Ovary (tissue), 9 donors: ENCODE data around the gene PSMA1. TPM values are rescaled to one million over a fixed set of nuclear protein-coding genes. Genes with fewer than 3 reads are reported as not detected.
A peak's percentile ranks its signal among the peaks of the same experiment; 100 is the strongest.

Experiments
- DNase-seq, 5 donors: peaks; one replicate each; pipeline ENCODE4 v3.0.0-alpha.2; 2019 to 2020
- H3K27ac ChIP-seq, 2 donors: fragments of 200-600 bp; one replicate each; pipeline versions ENCODE4 v1.5.1 to v1.8.0; 2019 to 2022
- H3K27me3 ChIP-seq: fragments of 200-600 bp; one replicate; pipeline ENCODE4 v1.8.0; 2022
- H3K36me3 ChIP-seq: fragments of 200-600 bp; sonication (generic); one replicate; pipeline ENCODE4 v1.5.1; 2019
- H3K4me1 ChIP-seq: one replicate; pipeline ENCODE4 v1.8.1; 2013; ENCODE audit warnings: mild to moderate bottlenecking, moderate library complexity; ENCODE audit not compliant: insufficient read depth
- H3K4me3 ChIP-seq: fragments of 200-600 bp; sonication (generic); one replicate; pipeline ENCODE4 v1.5.1; 2017
- H3K9me3 ChIP-seq, 2 donors: fragments of 200-600 bp in 1 of 2; sonication (generic) in 1 of 2; one replicate each; pipeline versions ENCODE4 v1.5.1 to v1.8.1; 2013 to 2019; ENCODE audit warnings: mild to moderate bottlenecking in 1 of 2, moderate library complexity in 1 of 2
- EP300 ChIP-seq: sonication (generic); formaldehyde crosslinking; IDR thresholded peaks from one replicate; pipeline ENCODE4 v1.6.1; 2017; ENCODE audit warnings: antibody characterized with exemption
- POLR2A ChIP-seq: fragments of 450-650 bp; IDR thresholded peaks from one replicate; pipeline ENCODE4 v1.6.1; 2017; ENCODE audit warnings: antibody characterized with exemption, mild to moderate bottlenecking, moderate library complexity
- WGBS, 3 donors: extraction: QIAGEN DNeasy Blood & Tissue Kit in 1 of 3; methylation state at CpG; one replicate each; pipeline versions ENCODE4 v1.1.5 to v1.1.7; 2013 to 2017; 5-methylcytosine and 5-hydroxymethylcytosine counted together
- intact Hi-C, 4 donors: fragments of 100-400 bp; cut with DNase I; formaldehyde crosslinking; loops; one replicate each; pipeline versions ENCODE4 v1.11.0 to v1.15.1; 2022 to 2023
- polyA plus RNA-seq, 2 donors: library from polyadenylated mRNA; stranded (reverse); fragments of 200-250 nt in 1 of 2; fragments of 350-450 nt in 1 of 2; fragmentation: Illumina TruSeq in 1 of 2; extraction: RNeasy Lipid Tissue Mini Kit (QIAGEN cat#74804) in 1 of 2; gene quantifications; one replicate each; pipeline ENCODE4 v1.2.3, GENCODE V29; 2013 to 2014
- total RNA-seq, 7 donors: library from RNA; depleted of rRNA in 2 of 7; stranded (reverse); fragments of >200 nt in 2 of 7; fragmentation: NEBNext Ultra II Directional in 3 of 7; extraction: Animal tissue kit (Norgen Biotek cat#: 25700) in 3 of 7; gene quantifications; one replicate each; pipeline versions ENCODE4 v1.1.0 to v1.2.4, GENCODE V29; 2016 to 2023
- TF ChIP-seq, protein P1 (sequence below), 3 donors: fragments of 450-650 bp in 2 of 3; fragments of 200-600 bp in 1 of 3; IDR thresholded peaks; one replicate each; pipeline versions ENCODE4 v1.5.1 to v1.8.0; 2016 to 2022; ENCODE audit warnings: antibody characterized with exemption in 3 of 3, mild to moderate bottlenecking in 1 of 3
- donor health status: DM: no; HTN: no; CAD: no; lungs with moderate emphysema.
- donor health status: DM: no; HTN: no; CAD: no.
- donor health status: Bipolar disorder and iron deficiency.
- donor health status: DM: yes; HTN: yes; CAD: no.
- donor health status: DM: no; HTN: no; CAD: no.
- donor health status: DM: yes; HTN: yes; CAD: no.

Gene PSMA1
- total and polyA plus RNA-seq, 9 donors: 67.1 to 134 (median 96.3) TPM

GRCh38 chr11:14500181-14500651 lies 20.0 kb downstream of the PSMA1 start:
- Histone ChIP-seq H3K27ac (peak overlapping the region; percentile 2 to 71), H3K9me3 (no peaks in the 10 kb centered on the region), H3K36me3 (no peaks in the 10 kb centered on the region), H3K4me3 (peak overlapping the region; percentile 76), H3K4me1 (no peaks in the 10 kb centered on the region), H3K27me3 (no peaks in the 10 kb centered on the region)
- DNase-seq: peak; percentile 23 to 55 (median 37)
- 0 to 1% (median 0%) methylated on average over 6 of the region's 6 CpGs for WGBS, 3 donors
- TF ChIP-seq, protein P1, sequence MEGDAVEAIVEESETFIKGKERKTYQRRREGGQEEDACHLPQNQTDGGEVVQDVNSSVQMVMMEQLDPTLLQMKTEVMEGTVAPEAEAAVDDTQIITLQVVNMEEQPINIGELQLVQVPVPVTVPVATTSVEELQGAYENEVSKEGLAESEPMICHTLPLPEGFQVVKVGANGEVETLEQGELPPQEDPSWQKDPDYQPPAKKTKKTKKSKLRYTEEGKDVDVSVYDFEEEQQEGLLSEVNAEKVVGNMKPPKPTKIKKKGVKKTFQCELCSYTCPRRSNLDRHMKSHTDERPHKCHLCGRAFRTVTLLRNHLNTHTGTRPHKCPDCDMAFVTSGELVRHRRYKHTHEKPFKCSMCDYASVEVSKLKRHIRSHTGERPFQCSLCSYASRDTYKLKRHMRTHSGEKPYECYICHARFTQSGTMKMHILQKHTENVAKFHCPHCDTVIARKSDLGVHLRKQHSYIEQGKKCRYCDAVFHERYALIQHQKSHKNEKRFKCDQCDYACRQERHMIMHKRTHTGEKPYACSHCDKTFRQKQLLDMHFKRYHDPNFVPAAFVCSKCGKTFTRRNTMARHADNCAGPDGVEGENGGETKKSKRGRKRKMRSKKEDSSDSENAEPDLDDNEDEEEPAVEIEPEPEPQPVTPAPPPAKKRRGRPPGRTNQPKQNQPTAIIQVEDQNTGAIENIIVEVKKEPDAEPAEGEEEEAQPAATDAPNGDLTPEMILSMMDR (IDR thresholded peaks at IDR 0.05): no peak
- TF ChIP-seq POLR2A (no peak), EP300 (no peak)
- intact Hi-C loops: no loop called here

DNA sequence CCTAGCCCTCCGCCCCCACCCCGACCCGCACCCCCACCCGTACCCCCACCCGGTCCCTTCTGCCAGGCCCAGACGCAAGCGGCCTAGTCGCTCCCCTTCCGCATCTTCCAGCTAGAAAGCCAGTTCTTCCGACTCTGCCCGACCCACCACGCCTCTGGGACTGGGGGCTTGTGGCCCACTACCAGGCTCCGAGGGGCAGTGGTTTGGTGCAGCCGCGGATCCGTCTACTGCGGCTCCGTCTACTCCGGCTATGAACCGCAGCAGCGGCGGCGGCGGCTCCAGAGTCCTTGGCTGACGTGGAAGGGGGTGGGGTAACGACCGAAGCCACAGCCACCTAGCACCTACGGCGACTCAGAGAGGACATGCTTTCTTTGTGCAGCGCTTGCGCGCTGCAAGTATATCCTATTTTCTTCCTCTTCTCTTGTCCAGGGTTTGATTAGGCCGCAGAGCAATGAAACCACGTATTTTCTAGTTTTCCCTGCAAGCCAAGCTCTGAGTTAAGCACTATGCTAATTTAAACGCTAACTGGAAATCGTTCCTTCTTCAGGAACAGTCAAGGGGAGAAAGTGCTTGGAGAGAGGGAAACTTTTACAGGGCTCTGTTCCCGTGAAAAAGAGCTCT lies 20.5 kb downstream of the PSMA1 start, which contains the start of gene COPB1:
TSS of gene COPB1 (minus strand) at position 252 of the 621 bp plus-strand sequence. CDS start 883 bp downstream, outside the sequence.
- H3K4me3 ChIP-seq: peak within 1 kb of the TSS; percentile 76
- no peaks in the 10 kb centered on the region for H3K27me3 ChIP-seq
- no peaks in the 10 kb centered on the region for H3K36me3 ChIP-seq
- intact Hi-C loops: no loop called here
- peak within 1 kb of the TSS; percentile 43 to 71 for H3K27ac ChIP-seq
- H3K4me1 ChIP-seq: no peaks in the 10 kb centered on the region
- H3K9me3 ChIP-seq: no peaks in the 10 kb centered on the region
- 1% methylated on average over 34 to 36 of the region's 37 CpGs for WGBS, 3 donors
- DNase-seq: peak; percentile 87 to 92 (median 89)
- TF ChIP-seq POLR2A (peak; percentile 79), EP300 (no peak)
- TF ChIP-seq, protein P1 (IDR thresholded peaks at IDR 0.05): no peak

DNA sequence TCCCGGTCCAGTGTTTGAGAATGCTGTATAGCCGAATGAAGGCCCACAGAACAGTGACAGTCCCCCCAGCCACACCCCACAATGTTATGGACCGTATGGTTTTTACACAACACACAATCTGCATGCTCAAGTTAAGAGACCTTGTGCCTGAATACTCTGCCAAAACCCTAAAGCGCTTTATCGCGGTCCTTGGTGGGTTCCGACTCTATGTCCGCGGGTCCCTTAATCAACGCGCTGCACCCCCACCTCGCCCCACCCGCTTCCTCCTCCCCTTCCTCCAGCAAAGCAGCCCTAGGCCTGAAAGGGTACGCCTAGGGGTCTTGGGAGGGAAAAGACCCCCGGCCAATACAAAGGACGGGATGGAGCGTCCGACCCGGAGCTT lies 21.0 kb downstream of the PSMA1 start:
- TF ChIP-seq EP300: no peak
- no peak for TF ChIP-seq POLR2A
- TF ChIP-seq, protein P1 (IDR thresholded peaks at IDR 0.05): no peak
- intact Hi-C loops: no loop called here
- WGBS, 3 donors: 0% methylated on average over 16 to 19 of the region's 19 CpGs

DNA sequence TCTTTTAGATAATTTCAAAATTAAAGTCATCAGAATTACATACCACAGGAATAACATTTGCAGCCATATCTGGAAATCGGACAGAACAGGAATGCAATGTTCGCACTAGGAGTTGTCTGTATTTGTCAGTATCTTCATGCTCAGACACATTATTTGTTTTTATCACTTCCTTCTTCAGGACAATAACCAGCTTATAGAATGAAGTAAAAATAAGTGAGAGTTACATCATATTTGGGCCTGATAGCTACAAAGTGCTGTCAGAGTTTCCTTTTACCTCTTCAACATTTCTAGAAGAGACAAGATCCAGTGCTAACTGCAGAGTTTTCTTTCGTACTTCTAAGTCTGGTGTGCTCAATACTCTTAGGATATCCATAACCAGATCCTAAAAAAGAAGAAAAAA lies 39.5 kb downstream of the PSMA1 start:
- 83 to 85% (median 85%) methylated on average over 3 of the region's 3 CpGs for WGBS, 3 donors
- no peak for TF ChIP-seq POLR2A
- intact Hi-C loops: no loop called here
- H3K9me3 ChIP-seq: no peaks in the 10 kb centered on the region
- DNase-seq: no peak
- H3K36me3 ChIP-seq: no peaks in the 10 kb centered on the region
- no peaks in the 10 kb centered on the region for H3K27me3 ChIP-seq
- no peak overlapping the region for H3K4me3 ChIP-seq
- H3K4me1 ChIP-seq: no peaks in the 10 kb centered on the region
- H3K27ac ChIP-seq: no peak overlapping the region

More for the DNA sequence above, 21.0 kb downstream of the PSMA1 start:
- no peaks in the 10 kb centered on the region for H3K36me3 ChIP-seq
- no peaks in the 10 kb centered on the region for H3K9me3 ChIP-seq
- H3K4me3 ChIP-seq: peak overlapping the region; percentile 76
- H3K27me3 ChIP-seq: no peaks in the 10 kb centered on the region
- no peaks in the 10 kb centered on the region for H3K4me1 ChIP-seq
- peak overlapping the region; percentile 43 to 71 for H3K27ac ChIP-seq
- peak in 3 of 5 donors; percentile 26 to 60 (median 27) for DNase-seq

GRCh38 chr11:14471127-14471526 lies 49.1 kb downstream of the PSMA1 start:
- H3K9me3 ChIP-seq: no peaks in the 10 kb centered on the region
- no peak overlapping the region for H3K4me3 ChIP-seq
- TF ChIP-seq, protein P1 (IDR thresholded peaks at IDR 0.05): no peak
- TF ChIP-seq EP300 (no peak), POLR2A (no peak)
- no peaks in the 10 kb centered on the region for H3K36me3 ChIP-seq
- intact Hi-C loops: no loop called here
- H3K27ac ChIP-seq: no peak overlapping the region
- WGBS, 3 donors: 59 to 79% (median 61%) methylated on average over 1 of the region's 1 CpG
- H3K27me3 ChIP-seq: no peaks in the 10 kb centered on the region
- no peak for DNase-seq
- H3K4me1 ChIP-seq: no peaks in the 10 kb centered on the region
